Measurements from ENCODE around the gene STXBP5.

STXBP5 gene

DNA sequence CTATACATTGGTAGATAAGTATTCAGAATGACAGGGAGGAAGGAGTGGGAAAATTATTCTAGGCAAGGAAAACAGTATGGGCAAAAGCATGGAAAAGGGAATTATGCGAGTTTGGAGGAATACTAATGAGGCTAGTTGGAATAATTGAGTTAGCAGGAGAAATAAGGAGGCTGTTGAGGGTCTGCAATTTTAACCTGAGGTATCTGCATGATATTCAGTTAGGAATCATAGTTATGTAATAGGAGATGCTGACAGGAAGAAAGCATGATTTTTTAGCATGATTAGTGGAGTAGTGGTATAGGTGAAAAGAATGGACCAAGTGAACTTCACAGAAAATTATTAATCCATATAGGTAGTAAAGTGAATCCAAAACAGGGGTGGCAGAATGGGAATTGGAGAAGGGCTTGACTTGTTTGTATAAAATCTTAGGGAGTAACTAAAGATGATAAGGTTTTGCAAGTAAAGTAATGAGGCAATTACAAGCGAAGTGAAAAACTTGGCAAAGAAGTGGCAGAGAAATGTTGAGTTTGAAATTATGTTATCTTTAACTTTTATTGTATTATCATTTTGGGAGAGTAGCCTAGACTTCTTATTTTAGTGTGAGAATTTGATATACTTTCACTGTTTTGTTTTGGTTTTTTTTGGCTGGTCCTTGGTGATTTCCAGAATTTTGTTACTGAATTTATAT is 5.7 kb downstream of the STXBP5 start (continued):
- no peak for TF ChIP-seq ZNF707 (tag by site-specific recombination; IDR thresholded peaks at IDR 0.05)
- TF ChIP-seq OSR2 (tag by site-specific recombination; IDR thresholded peaks at IDR 0.05) = peak; percentile 31; the same call in 1 of the 2 replicates
- peak; percentile 84 for TF ChIP-seq WT1 (tag by site-specific recombination; IDR thresholded peaks at IDR 0.05)
- TF ChIP-seq, protein P1, sequence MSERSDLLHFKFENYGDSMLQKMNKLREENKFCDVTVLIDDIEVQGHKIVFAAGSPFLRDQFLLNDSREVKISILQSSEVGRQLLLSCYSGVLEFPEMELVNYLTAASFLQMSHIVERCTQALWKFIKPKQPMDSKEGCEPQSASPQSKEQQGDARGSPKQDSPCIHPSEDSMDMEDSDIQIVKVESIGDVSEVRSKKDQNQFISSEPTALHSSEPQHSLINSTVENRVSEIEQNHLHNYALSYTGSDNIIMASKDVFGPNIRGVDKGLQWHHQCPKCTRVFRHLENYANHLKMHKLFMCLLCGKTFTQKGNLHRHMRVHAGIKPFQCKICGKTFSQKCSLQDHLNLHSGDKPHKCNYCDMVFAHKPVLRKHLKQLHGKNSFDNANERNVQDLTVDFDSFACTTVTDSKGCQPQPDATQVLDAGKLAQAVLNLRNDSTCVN (tag by site-specific recombination; optimal IDR thresholded peaks at IDR 0.05) = no peak
- TF ChIP-seq TCF7L2 (IDR thresholded peaks at IDR 0.05; ENCODE audit: borderline replicate concordance, low read depth, low read length) = no peak
- TF ChIP-seq ZNF239 (tag by site-specific recombination; IDR thresholded peaks at IDR 0.05) = no peak
- peak; percentile 14; the same call in 1 of the 2 replicates for TF ChIP-seq ZXDB (tag by site-specific recombination; IDR thresholded peaks at IDR 0.05)
- TF ChIP-seq FEZF1 (tag by site-specific recombination; IDR thresholded peaks at IDR 0.05) = peak; percentile 70
- no peak for TF ChIP-seq ZNF701 (tag by site-specific recombination; IDR thresholded peaks at IDR 0.05)
- no peak for TF ChIP-seq PBX3 (CRISPR knock-in tag; IDR thresholded peaks at IDR 0.05)
- TF ChIP-seq ZNF658 (tag by site-specific recombination; IDR thresholded peaks at IDR 0.05) = no peak
- peak; percentile 76 for TF ChIP-seq PRDM6 (tag by site-specific recombination; IDR thresholded peaks at IDR 0.05)
- no peak for TF ChIP-seq ZNF529 (tag by site-specific recombination; IDR thresholded peaks at IDR 0.05; ENCODE audit: insufficient replicate concordance)
- no peak for TF ChIP-seq ZNF2 (tag by site-specific recombination; IDR thresholded peaks at IDR 0.05)
- TF ChIP-seq ZNF416 (tag by site-specific recombination; IDR thresholded peaks at IDR 0.05) = no peak

GRCh38 chr6:147211349-147211748 is 7.1 kb downstream of the STXBP5 start:
- Histone ChIP-seq H3K9me3 (ENCODE audit: control insufficient read depth, insufficient read depth, low read depth, low read length) (no peaks in the 10 kb centered on the region), H3K27ac (ENCODE audit: extremely low read depth, low read depth, low read length) (no peak overlapping the region), H3K36me3 (ENCODE audit: control insufficient read depth in 2 of 2, insufficient read depth in 1 of 2, low read length in 2 of 2) (no peaks in the 10 kb centered on the region), H3K4me1 (ENCODE audit: control insufficient read depth, insufficient read depth, low read length) (peaks cover 21% of the 10 kb centered on the region), H3K4me3 (ENCODE audit: low read depth, low read length) (no peak overlapping the region)
- ChIA-PET POLR2A (interaction anchor here (2.5 kb wide), 1 partner anchor 9 kb away, joined by 9 read pairs; no protein-coding TSS in a partner anchor), CTCF (no interaction called here)
- TF ChIP-seq, protein P2, sequence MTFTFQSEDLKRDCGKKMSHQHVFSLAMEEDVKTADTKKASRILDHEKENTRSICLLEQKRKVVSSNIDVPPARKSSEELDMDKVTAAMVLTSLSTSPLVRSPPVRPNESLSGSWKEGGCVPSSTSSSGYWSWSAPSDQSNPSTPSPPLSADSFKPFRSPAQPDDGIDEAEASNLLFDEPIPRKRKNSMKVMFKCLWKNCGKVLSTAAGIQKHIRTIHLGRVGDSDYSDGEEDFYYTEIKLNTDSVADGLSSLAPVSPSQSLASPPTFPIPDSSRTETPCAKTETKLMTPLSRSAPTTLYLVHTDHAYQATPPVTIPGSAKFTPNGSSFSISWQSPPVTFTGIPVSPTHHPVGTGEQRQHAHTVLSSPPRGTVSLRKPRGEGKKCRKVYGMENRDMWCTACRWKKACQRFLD (tag by site-specific recombination; IDR thresholded peaks at IDR 0.05) = no peak
- TF ChIP-seq, protein P3, sequence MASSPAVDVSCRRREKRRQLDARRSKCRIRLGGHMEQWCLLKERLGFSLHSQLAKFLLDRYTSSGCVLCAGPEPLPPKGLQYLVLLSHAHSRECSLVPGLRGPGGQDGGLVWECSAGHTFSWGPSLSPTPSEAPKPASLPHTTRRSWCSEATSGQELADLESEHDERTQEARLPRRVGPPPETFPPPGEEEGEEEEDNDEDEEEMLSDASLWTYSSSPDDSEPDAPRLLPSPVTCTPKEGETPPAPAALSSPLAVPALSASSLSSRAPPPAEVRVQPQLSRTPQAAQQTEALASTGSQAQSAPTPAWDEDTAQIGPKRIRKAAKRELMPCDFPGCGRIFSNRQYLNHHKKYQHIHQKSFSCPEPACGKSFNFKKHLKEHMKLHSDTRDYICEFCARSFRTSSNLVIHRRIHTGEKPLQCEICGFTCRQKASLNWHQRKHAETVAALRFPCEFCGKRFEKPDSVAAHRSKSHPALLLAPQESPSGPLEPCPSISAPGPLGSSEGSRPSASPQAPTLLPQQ (tag by site-specific recombination; IDR thresholded peaks at IDR 0.05) = no peak
- TF ChIP-seq SP7 (tag by site-specific recombination; IDR thresholded peaks at IDR 0.05) = 0 out of 2 replicates have a peak, but pooled peaks have one; percentile 18

Measured in HEK293 (cell line).